SH-SY5Y (cell line): ENCODE data around the gene L3HYPDH.

Source experiments
- GATA2 ChIP-seq: IDR thresholded peaks from 2 replicates; pipeline ENCODE4 v1.6.1; 2011; ENCODE audit warnings: mild to moderate bottlenecking, low read depth, low read length
- GATA3 ChIP-seq: IDR thresholded peaks from 2 replicates; pipeline ENCODE4 v1.6.1; 2011; ENCODE audit warnings: low read depth, mild to moderate bottlenecking, low read length, moderate library complexity

DNA sequence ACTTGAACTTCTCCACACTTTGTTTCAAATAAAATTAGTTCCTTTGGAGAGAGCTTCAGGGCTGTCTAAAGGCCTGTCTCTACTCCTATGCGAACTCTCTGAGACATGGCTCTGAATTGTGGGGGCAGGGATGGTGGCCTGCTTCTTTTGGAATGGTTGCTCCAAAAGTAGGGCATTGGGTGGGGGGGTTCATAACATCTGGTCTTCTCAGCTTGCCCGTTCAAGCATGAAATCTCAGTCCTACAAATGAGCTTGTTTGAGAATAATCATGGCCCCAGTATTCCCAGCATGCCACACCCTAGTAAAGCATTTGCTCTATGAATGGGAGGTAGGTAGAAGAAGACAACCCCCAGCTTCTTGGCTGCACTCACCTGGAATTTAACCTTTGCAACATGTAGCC lies 25.7 kb downstream of the L3HYPDH start:
- no peak for TF ChIP-seq GATA2
- no peak for TF ChIP-seq GATA3
